H1 (cell line): ENCODE data around the gene PBX3. TPM values are rescaled to one million over a fixed set of nuclear protein-coding genes. Genes with fewer than 3 reads are reported as not detected.

Experiments
- CTCF ChIA-PET: fragments of 300-600 bp; sonication (Branson Sonifier 250); formaldehyde crosslinking; loops from one replicate; lab custom pipeline; 2021; ENCODE audit not compliant: partially characterized antibody; lab: Charles Lee
- POLR2A ChIA-PET: fragments of 300-600 bp; sonication (Branson Sonifier 250); formaldehyde crosslinking; loops from one replicate; lab custom pipeline; 2021; ENCODE audit warnings: inconsistent platforms; ENCODE audit not compliant: partially characterized antibody; lab: Charles Lee
- DNase-seq, 2 experiments: peaks; one replicate each; pipeline versions ENCODE4 v3.0.0 to v3.0.0-alpha.2; 2010 to 2022; ENCODE audit warnings: low spot score in 2 of 2, low read depth in 1 of 2, mixed read lengths in 1 of 2
- FAIRE-seq: peaks from 2 replicates; lab custom pipeline; 2011; peaks lifted over from hg19 to GRCh38; lab: Jason Lieb, UNC
- H2AFZ ChIP-seq: 2 replicates; pipeline ENCODE4 v1.8.1; 2012; ENCODE audit warnings: low read length, inconsistent platforms
- H2AK5ac ChIP-seq: 2 replicates; pipeline ENCODE4 v1.6.1; 2013; ENCODE audit warnings: low read depth, low read length
- H2BK120ac ChIP-seq: replicated peaks from 2 replicates; pipeline ENCODE3; 2013; ENCODE audit warnings: low read depth, low read length, inconsistent platforms
- H2BK12ac ChIP-seq: 2 replicates; pipeline ENCODE4 v1.6.1; 2013; ENCODE audit warnings: low read depth, low read length
- H2BK15ac ChIP-seq: 2 replicates; pipeline ENCODE4 v1.6.1; 2013; ENCODE audit warnings: low read length
- H2BK20ac ChIP-seq: 2 replicates; pipeline ENCODE4 v1.6.1; 2013; ENCODE audit warnings: low read length
- H2BK5ac ChIP-seq: 2 replicates; pipeline ENCODE4 v1.6.1; 2013; ENCODE audit warnings: low read depth, low read length
- H3K14ac ChIP-seq: 2 replicates; pipeline ENCODE4 v1.6.1; 2013; ENCODE audit warnings: inconsistent platforms; ENCODE audit not compliant: insufficient read length
- H3K18ac ChIP-seq: 2 replicates; pipeline ENCODE4 v1.6.1; 2013; ENCODE audit warnings: low read length; ENCODE audit errors: extremely low read depth
- H3K23ac ChIP-seq: 2 replicates; pipeline ENCODE4 v1.6.1; 2013; ENCODE audit warnings: inconsistent platforms; ENCODE audit not compliant: insufficient read length
- H3K23me2 ChIP-seq: 2 replicates; pipeline ENCODE4 v1.6.1; 2013; ENCODE audit warnings: low read depth, low read length
- H3K27ac ChIP-seq: 2 replicates; pipeline ENCODE4 v1.6.1; 2011; ENCODE audit warnings: low read depth, low read length, inconsistent platforms
- H3K27me3 ChIP-seq, 4 experiments: replicated peaks in 1 of 4; 1 replicate in 1 of 4; 2 replicates in 3 of 4; pipeline versions ENCODE4 v1.6.1 to v1.8.1; 2011 to 2013; ENCODE audit warnings: low read length in 3 of 4, mild to moderate bottlenecking in 3 of 4, inconsistent platforms in 2 of 4, mixed read lengths in 2 of 4, moderate library complexity in 1 of 4; ENCODE audit not compliant: control insufficient read depth in 3 of 4, insufficient read depth in 3 of 4; ENCODE audit errors: extremely low read depth in 1 of 4
- H3K36me3 ChIP-seq, 4 experiments: 2 replicates each; pipeline versions ENCODE4 v1.6.1 to v1.8.1; 2011 to 2013; ENCODE audit warnings: mild to moderate bottlenecking in 4 of 4, low read length in 3 of 4, moderate library complexity in 2 of 4, control low read depth in 1 of 4, inconsistent platforms in 1 of 4; ENCODE audit not compliant: insufficient read depth in 4 of 4, control insufficient read depth in 2 of 4
- H3K4ac ChIP-seq: replicated peaks from 2 replicates; pipeline ENCODE3; 2013; ENCODE audit warnings: low read length, low read depth, mixed read lengths, inconsistent platforms; ENCODE audit not compliant: insufficient read length
- H3K4me1 ChIP-seq, 4 experiments: replicated peaks in 1 of 4; 1 replicate in 1 of 4; 2 replicates in 3 of 4; pipeline versions ENCODE4 v1.6.1 to v1.8.1; 2011 to 2013; ENCODE audit warnings: low read length in 3 of 4, inconsistent platforms in 2 of 4, mixed read lengths in 1 of 4; ENCODE audit not compliant: insufficient read depth in 4 of 4, control insufficient read depth in 3 of 4
- H3K4me2 ChIP-seq, 2 experiments: 2 replicates each; pipeline versions ENCODE4 v1.6.1 to v1.8.1; 2011 to 2013; ENCODE audit warnings: low read depth in 2 of 2, low read length in 2 of 2, control low read depth in 1 of 2, inconsistent platforms in 1 of 2, mild to moderate bottlenecking in 1 of 2; ENCODE audit not compliant: insufficient read depth in 1 of 2
- H3K4me3 ChIP-seq, 4 experiments: fragments of 200-600, 300-600 bp in 1 of 4; sonication (generic), shearing (Covaris generic), sonication (Bioruptor Twin) in 1 of 4; 2 replicates each; pipeline versions ENCODE4 v1.5.1 to v1.8.1; 2011 to 2016; ENCODE audit warnings: low read length in 4 of 4, low read depth in 3 of 4, control low read depth in 2 of 4, inconsistent platforms in 2 of 4, mild to moderate bottlenecking in 2 of 4, mixed read lengths in 1 of 4, moderate library complexity in 1 of 4; ENCODE audit not compliant: insufficient read depth in 2 of 4; ENCODE audit errors: extremely low read depth in 1 of 4
- H3K56ac ChIP-seq: replicated peaks from 2 replicates; pipeline ENCODE3; 2013; ENCODE audit warnings: low read depth, mild to moderate bottlenecking, mixed read lengths, low read length, inconsistent platforms; ENCODE audit not compliant: insufficient read length
- H3K79me1 ChIP-seq: 2 replicates; pipeline ENCODE4 v1.6.1; 2013; ENCODE audit warnings: low read depth, low read length, control low read depth
- H3K79me2 ChIP-seq, 2 experiments: 2 replicates each; pipeline versions ENCODE4 v1.6.1 to v1.8.1; 2012 to 2013; ENCODE audit warnings: low read length in 2 of 2, mild to moderate bottlenecking in 2 of 2, inconsistent platforms in 1 of 2; ENCODE audit not compliant: insufficient read depth in 2 of 2, control insufficient read depth in 1 of 2
- H3K9ac ChIP-seq, 4 experiments: replicated peaks in 1 of 4; 1 replicate in 1 of 4; 2 replicates in 3 of 4; pipeline versions ENCODE4 v1.6.1 to v1.8.1; 2011 to 2013; ENCODE audit warnings: low read depth in 3 of 4, low read length in 3 of 4, control low read depth in 2 of 4, mild to moderate bottlenecking in 2 of 4, moderate library complexity in 2 of 4, inconsistent platforms in 1 of 4; ENCODE audit errors: extremely low read depth in 1 of 4
- H3K9me3 ChIP-seq, 2 experiments: 2 replicates each; pipeline versions ENCODE4 v1.6.1 to v1.8.1; 2012 to 2013; ENCODE audit warnings: mild to moderate bottlenecking in 2 of 2, moderate library complexity in 2 of 2, control low read depth in 1 of 2, inconsistent platforms in 1 of 2, low read depth in 1 of 2, low read length in 1 of 2, mixed read lengths in 1 of 2; ENCODE audit not compliant: insufficient read depth in 2 of 2
- H4K20me1 ChIP-seq, 2 experiments: replicated peaks in 1 of 2; 2 replicates each; pipeline versions ENCODE3 to v1.8.1; 2011 to 2013; ENCODE audit warnings: inconsistent platforms in 2 of 2, low read length in 2 of 2, mild to moderate bottlenecking in 1 of 2; ENCODE audit not compliant: insufficient read depth in 2 of 2, control insufficient read depth in 1 of 2
- H4K5ac ChIP-seq: 2 replicates; pipeline ENCODE4 v1.6.1; 2013; ENCODE audit warnings: low read length, low read depth, mixed read lengths, inconsistent platforms; ENCODE audit not compliant: insufficient read length
- H4K8ac ChIP-seq: 2 replicates; pipeline ENCODE4 v1.8.0; 2013; ENCODE audit warnings: mild to moderate bottlenecking, moderate library complexity, low read length, inconsistent platforms; ENCODE audit not compliant: insufficient read depth; ENCODE audit errors: extremely low read depth
- H4K91ac ChIP-seq: replicated peaks from 2 replicates; pipeline ENCODE3; 2013; ENCODE audit warnings: low read length, mixed read lengths, inconsistent platforms; ENCODE audit not compliant: insufficient read length
- CBX5 ChIP-seq: fragments of 300-800, 300-1000 bp; sonication (generic); IDR thresholded peaks from 2 replicates; pipeline ENCODE4 v1.7.1; 2016; ENCODE audit warnings: antibody characterized with exemption, low read length, low read depth
- CBX8 ChIP-seq: fragments of 300-800, 300-1000 bp; sonication (generic); IDR thresholded peaks from 2 replicates; pipeline ENCODE4 v1.7.1; 2016; ENCODE audit warnings: low read depth, low read length, borderline replicate concordance
- POLR2AphosphoS5 ChIP-seq: IDR thresholded peaks from 2 replicates; pipeline ENCODE4 v1.6.1; 2011; ENCODE audit warnings: low read depth, low read length
- SUZ12 ChIP-seq: fragments of 200-600 bp; sonication (generic); IDR thresholded peaks from 2 replicates; pipeline ENCODE4 v1.6.1; 2012; ENCODE audit warnings: mild to moderate bottlenecking, inconsistent platforms, low read length, moderate library complexity, mixed read lengths
- TAF1 ChIP-seq: IDR thresholded peaks from 2 replicates; pipeline ENCODE4 v1.6.1; 2011; ENCODE audit warnings: mild to moderate bottlenecking, low read depth, low read length
- TAF7 ChIP-seq: optimal IDR thresholded peaks from 2 replicates; pipeline ENCODE3; 2011; ENCODE audit warnings: low read depth, mild to moderate bottlenecking, inconsistent platforms, low read length, moderate library complexity, borderline replicate concordance
- USF2 ChIP-seq: IDR thresholded peaks from 2 replicates; pipeline ENCODE4 v1.6.1; 2011; ENCODE audit warnings: low read length, improper control_type of control experiment
- WGBS, 2 experiments: shearing (Covaris generic) in 1 of 2; methylation state at CpG; one replicate each; pipeline versions ENCODE4 v1.1.6 to v1.1.7; 2013 to 2015; ENCODE audit warnings: low lambda C conversion rate in 2 of 2, mixed read lengths in 2 of 2, inconsistent platforms in 1 of 2, low coverage in 1 of 2, missing lambda C conversion rate in 1 of 2; ENCODE audit not compliant: insufficient replicate concordance in 2 of 2, insufficient coverage in 1 of 2, insufficient read length in 1 of 2; ENCODE audit errors: extremely low coverage in 1 of 2, missing lambda C conversion rate in 1 of 2; 5-methylcytosine and 5-hydroxymethylcytosine counted together
- long read RNA-seq, 2 experiments: library from RNA in 1 of 2; library from capped mRNA in 1 of 2; stranded (forward); transcript quantifications; one replicate each; pipeline ENCODE4 v2.0.0, GENCODE V29; 2021; ENCODE audit warnings: inconsistent platforms in 1 of 2
- polyA minus RNA-seq, 3 experiments: library from RNA; depleted of rRNA, polyadenylated mRNA; stranded (reverse); fragments of >200 nt; gene quantifications; 1 replicate in 2 of 3; 2 replicates in 1 of 3; pipeline ENCODE4 v1.2.3, GENCODE V29; 2011
- polyA plus RNA-seq, 7 experiments: library from polyadenylated mRNA; depleted of rRNA in 3 of 7; stranded (reverse) in 5 of 7; unstranded in 2 of 7; fragments of >200 nt in 5 of 7; fragments of 200-250 nt in 2 of 7; gene quantifications; 1 replicate in 5 of 7; 2 replicates in 1 of 7; 4 replicates in 1 of 7; pipeline versions ENCODE4 v1.2.1 to v1.2.3, GENCODE V29; 2011 to 2013; ENCODE audit warnings: missing spikeins in 2 of 7, mixed read lengths in 2 of 7
- total RNA-seq: library from RNA; stranded (reverse); fragmentation: NEBNext Ultra II Directional; extraction: Animal tissue kit (Norgen Biotek cat#: 25700); gene quantifications from 2 replicates; pipeline ENCODE4 v1.2.1, GENCODE V29; 2021

Gene PBX3
- total RNA-seq (44.3 and 45.1 TPM in 2 replicates), polyA plus RNA-seq (2011; rRNA removed) (13.7 and 22.7 TPM in 2 replicates), polyA minus RNA-seq (2011; rRNA and poly(A)+ RNA removed) (47.8 and 51.6 TPM in 2 replicates)
- polyA plus RNA-seq (2011; cell fraction: cytosol; rRNA removed) = 28.2 TPM
- polyA plus RNA-seq (2011; cell fraction: nucleus; rRNA removed) = 38.5 TPM
- polyA plus RNA-seq (2012, experiment 1 of 2) = 25.7 to 37.2 TPM (median 28.9 TPM) in 4 replicates
- 13.7 TPM for polyA plus RNA-seq (2012, experiment 2 of 2)
- polyA plus RNA-seq (2013, experiment 1 of 2) = 24.2 TPM
- polyA plus RNA-seq (2013, experiment 2 of 2) = 24.7 TPM
- polyA minus RNA-seq (2011; cell fraction: cytosol; rRNA and poly(A)+ RNA removed) = 37.6 TPM
- 331 TPM for polyA minus RNA-seq (2011; cell fraction: nucleus; rRNA and poly(A)+ RNA removed)
- long read RNA-seq, experiment 1, transcript PBX3-201 (8 exons, 2,755 nt) = major isoform, 5 of 38 reads
- long read RNA-seq, experiment 1, partial matches to known transcripts = 24 of 38 reads
- long read RNA-seq, experiment 1, other reads (novel, unspliced or antisense) = 5 of 38 reads
- long read RNA-seq, experiment 2, partial matches to known transcripts = 1 of 2 reads
- long read RNA-seq, experiment 2, other reads (novel, unspliced or antisense) = 1 of 2 reads

- H2AFZ ChIP-seq = peak within 1 kb of the TSS; percentile 69; the same call in 1 of the 2 replicates
- no peak within 1 kb of the TSS for H2AK5ac ChIP-seq
- H4K8ac ChIP-seq = peak within 1 kb of the TSS; percentile 95
- FAIRE-seq (no peak), DNase-seq (peak in 1 of 2 experiments; percentile 66)
- peaks cover 0 to 24% (median 1%) of the 10 kb centered on the region in 4 experiments; a peak in 1 of 8 replicates for H3K36me3 ChIP-seq
- 1% methylated on average over 26 of the region's 107 CpGs; no CpG with 5 or more reads in 1 of the 2 experiments for WGBS, 2 experiments
- H3K27me3 ChIP-seq = no peaks in the 10 kb centered on the region
- H2BK15ac ChIP-seq = peak within 1 kb of the TSS; percentile 49; the same call in 1 of the 2 replicates
- H3K23ac ChIP-seq = no peak within 1 kb of the TSS
- H4K5ac ChIP-seq = peak within 1 kb of the TSS; percentile 82
- peaks cover 0 to 40% of the 10 kb centered on the region in 2 experiments; a peak in 2 of 4 replicates for H3K79me2 ChIP-seq
- POLR2A ChIA-PET = interaction anchor here (1.0 to 1.3 kb wide), 2 partner anchors 9 to 202 kb away, joined by 3 to 5 read pairs; no protein-coding TSS in a partner anchor
- H3K9ac ChIP-seq = peak within 1 kb of the TSS; percentile 71 to 86 (median 76)
- H3K4me2 ChIP-seq = peak within 1 kb of the TSS; percentile 88 to 92
- peak within 1 kb of the TSS; percentile 74; the same call in 1 of the 2 replicates for H3K27ac ChIP-seq
- H4K91ac ChIP-seq = peak within 1 kb of the TSS; percentile 89
- peak within 1 kb of the TSS; percentile 82 to 99 (median 86) for H3K4me3 ChIP-seq
- H2BK20ac ChIP-seq = peak within 1 kb of the TSS; percentile 38; the same call in 1 of the 2 replicates
- H4K20me1 ChIP-seq = no peaks in the 10 kb centered on the region
- no peak within 1 kb of the TSS for H2BK120ac ChIP-seq
- peak within 1 kb of the TSS; percentile 70; the same call in 1 of the 2 replicates for H2BK12ac ChIP-seq
- no peak within 1 kb of the TSS for H3K14ac ChIP-seq
- H3K79me1 ChIP-seq = no peaks in the 10 kb centered on the region
- peaks cover 4 to 16% (median 9%) of the 10 kb centered on the region in 4 experiments; a peak in 4 of 7 replicates for H3K4me1 ChIP-seq
- peaks cover 15% of the 10 kb centered on the region for H3K23me2 ChIP-seq
- peak within 1 kb of the TSS; percentile 91 for H2BK5ac ChIP-seq
- H3K56ac ChIP-seq = peak within 1 kb of the TSS; percentile 11
- CTCF ChIA-PET = no interaction called here
- H3K18ac ChIP-seq = peak within 1 kb of the TSS; percentile 95
- no peak within 1 kb of the TSS for H3K4ac ChIP-seq
- no peaks in the 10 kb centered on the region for H3K9me3 ChIP-seq
- TF ChIP-seq POLR2AphosphoS5 = no peak; the same call in 1 of the 2 replicates
- no peak for TF ChIP-seq CBX8
- no peak for TF ChIP-seq CBX5
- no peak for TF ChIP-seq SUZ12
- TF ChIP-seq TAF1 = 0 out of 2 replicates have a peak, but pooled peaks have one; percentile 27
- no peak for TF ChIP-seq TAF7
- no peak for TF ChIP-seq USF2
Observed at GRCh38 chr9:125747053-125747764, at the start of gene PBX3. TSS of gene PBX3 (plus strand) at chr9:125747373.
